ENCODE data around the gene PLCB1.

DNA sequence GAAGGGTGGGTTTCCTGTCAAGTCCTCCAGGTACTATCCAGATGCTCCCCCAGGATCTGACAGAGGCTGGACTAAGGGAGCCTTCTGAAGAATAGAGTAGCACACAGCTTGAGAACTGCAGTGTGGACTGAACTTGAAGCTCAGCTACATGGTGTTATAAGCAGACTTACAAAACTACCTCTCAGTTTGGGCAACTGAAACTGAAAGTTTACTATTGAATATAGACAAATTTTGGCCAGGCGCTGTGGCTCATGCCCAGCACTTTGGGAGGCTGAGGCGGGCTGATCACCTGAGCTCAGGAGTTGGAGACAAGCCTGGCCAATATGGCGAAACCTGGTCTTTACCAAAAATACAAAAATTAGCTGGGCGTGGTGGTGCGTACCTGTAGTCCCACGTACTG lies 348.5 kb downstream of the PLCB1 start:
- TF ChIP-seq CTCF (conservative IDR thresholded peaks at IDR 0.05 in 1 of 2, IDR thresholded peaks at IDR 0.05 in 1 of 2; ENCODE audit: low read depth in 1 of 2, low read length in 2 of 2) (no peak), EZH2 (IDR thresholded peaks at IDR 0.05; ENCODE audit: low read length, missing control alignments) (no peak)
